PC-3 (cell line): ENCODE measurements around the gene SPON2. TPM values are rescaled to one million over a fixed set of nuclear protein-coding genes. Genes with fewer than 3 reads are reported as not detected.

ENCODE experiments used
- ATAC-seq: fragments of 200-7000 bp; cut with Tn5 transposase; 2 replicates; pipeline ENCODE4 v1.9.1; 2020; ENCODE audit warnings: mild to moderate bottlenecking, moderate library complexity
- BruUV-seq: library from RNA; stranded (reverse); fragments of 400-500 nt; replicated peaks from 2 replicates; lab custom pipeline; 2021; lab: Mats Ljungman, UMichigan
- CTCF ChIA-PET: fragments of 300-600 bp; sonication (Branson Sonifier 250); formaldehyde crosslinking; loops from one replicate; lab custom pipeline; 2022; ENCODE audit warnings: antibody characterized with exemption; lab: Charles Lee
- POLR2A ChIA-PET: fragments of 300-600 bp; sonication (Branson Sonifier 250); formaldehyde crosslinking; loops from one replicate; lab custom pipeline; 2022; ENCODE audit warnings: antibody characterized with exemption; ENCODE audit not compliant: unreplicated experiment; lab: Charles Lee
- DNase-seq: peaks from one replicate; pipeline ENCODE4 v3.0.0-alpha.2; 2015
- H2AFZ ChIP-seq: fragments of 300-600 bp; sonication (generic); 2 replicates; pipeline ENCODE4 v1.6.0; 2016; ENCODE audit warnings: antibody characterized with exemption, low read length
- H3F3A ChIP-seq: fragments of 300-600 bp; sonication (generic); one replicate; pipeline ENCODE4 v1.6.0; 2017; ENCODE audit warnings: antibody characterized with exemption, low read length, control low read depth, mild to moderate bottlenecking; ENCODE audit not compliant: unreplicated experiment
- H3K27ac ChIP-seq: fragments of 300-600 bp; sonication (generic); 2 replicates; pipeline ENCODE4 v1.5.1; 2016; ENCODE audit warnings: mild to moderate bottlenecking, low read length
- H3K27me3 ChIP-seq: fragments of 300-600 bp; sonication (generic); 2 replicates; pipeline ENCODE4 v1.6.1; 2016; ENCODE audit warnings: low read length, mixed read lengths
- H3K36me3 ChIP-seq: fragments of 300-600 bp; sonication (generic); 2 replicates; pipeline ENCODE4 v1.6.1; 2016; ENCODE audit warnings: low read depth, mixed run types, low read length, mixed read lengths
- H3K4me1 ChIP-seq: fragments of 300-600 bp; sonication (generic); 2 replicates; pipeline ENCODE4 v1.5.1; 2016; ENCODE audit warnings: low read length; ENCODE audit not compliant: insufficient read depth
- H3K4me2 ChIP-seq: fragments of 300-600 bp; sonication (generic); 2 replicates; pipeline ENCODE4 v1.6.0; 2016; ENCODE audit warnings: low read length
- H3K4me3 ChIP-seq: fragments of 300-600 bp; sonication (generic); 2 replicates; pipeline ENCODE4 v1.5.1; 2016; ENCODE audit warnings: mild to moderate bottlenecking, low read length, mixed read lengths
- H3K79me2 ChIP-seq: fragments of 300-600 bp; sonication (generic); 2 replicates; pipeline ENCODE4 v1.6.1; 2017; ENCODE audit warnings: low read length, mixed read lengths
- H3K9ac ChIP-seq: fragments of 300-600 bp; sonication (generic); 2 replicates; pipeline ENCODE4 v1.6.0; 2016; ENCODE audit warnings: mild to moderate bottlenecking, low read length
- H3K9me2 ChIP-seq: fragments of 300-600 bp; sonication (generic); replicated peaks from 2 replicates; pipeline ENCODE4 v1.6.1; 2016; ENCODE audit warnings: mixed run types, low read length, mixed read lengths
- H3K9me3 ChIP-seq: fragments of 300-600 bp; sonication (generic); 2 replicates; pipeline ENCODE4 v1.6.1; 2016; ENCODE audit warnings: low read length, mixed read lengths
- H4K20me1 ChIP-seq: fragments of 300-600 bp; sonication (generic); 2 replicates; pipeline ENCODE4 v1.6.1; 2016; ENCODE audit warnings: low read length, mixed read lengths
- EZH2 ChIP-seq: fragments of 300-600 bp; sonication (generic); IDR thresholded peaks from one replicate; pipeline ENCODE4 v1.6.1; 2017; ENCODE audit warnings: antibody characterized with exemption, mild to moderate bottlenecking, low read length; ENCODE audit not compliant: unreplicated experiment
- EZH2phosphoT487 ChIP-seq: fragments of 300-600 bp; sonication (generic); IDR thresholded peaks from 2 replicates; pipeline ENCODE4 v1.6.1; 2018; ENCODE audit warnings: mild to moderate bottlenecking, antibody characterized with exemption, low read length, borderline replicate concordance
- intact Hi-C: fragments of 100-400 bp; cut with micrococcal nuclease; formaldehyde crosslinking; loops from 2 replicates; pipeline ENCODE4 v1.9.0; 2023
- total RNA-seq: library from RNA; depleted of rRNA; stranded (reverse); fragments of >200 nt; gene quantifications from 2 replicates; pipeline ENCODE4 v1.2.3, GENCODE V29; 2014
- TF ChIP-seq, protein P1 (sequence below): fragments of 300-600 bp; sonication (generic); conservative IDR thresholded peaks from 2 replicates; pipeline ENCODE4 v1.5.1; 2017; ENCODE audit warnings: antibody characterized with exemption, low read depth, mild to moderate bottlenecking, low read length

The SPON2 gene
- total RNA-seq, 1 experiment from 2014 or later = 0.80 TPM

DNA sequence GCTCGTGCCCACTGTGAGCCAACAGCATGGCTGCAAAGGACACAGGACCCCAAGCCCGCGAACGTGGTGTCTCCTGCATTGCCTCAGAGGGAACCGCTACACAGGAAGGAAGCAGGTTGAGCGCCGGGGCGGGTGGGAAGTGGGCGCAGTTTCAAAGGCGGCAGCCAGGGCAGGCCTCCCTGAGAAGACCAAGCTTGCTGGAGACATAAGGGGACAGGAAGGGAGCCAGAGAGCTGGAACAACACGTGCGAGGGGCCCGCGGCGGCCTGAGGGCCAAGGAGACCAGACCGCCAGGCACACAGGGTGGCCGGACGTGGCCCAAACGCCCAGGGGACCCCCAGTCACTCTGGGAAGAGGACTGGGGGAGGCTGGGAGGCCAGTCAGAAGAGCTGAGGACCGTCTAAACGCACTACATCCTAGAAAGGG, 44.5 kb upstream of the SPON2 start:
- POLR2A ChIA-PET = no interaction called here
- H3K9me2 ChIP-seq = no peaks in the 10 kb centered on the region

DNA sequence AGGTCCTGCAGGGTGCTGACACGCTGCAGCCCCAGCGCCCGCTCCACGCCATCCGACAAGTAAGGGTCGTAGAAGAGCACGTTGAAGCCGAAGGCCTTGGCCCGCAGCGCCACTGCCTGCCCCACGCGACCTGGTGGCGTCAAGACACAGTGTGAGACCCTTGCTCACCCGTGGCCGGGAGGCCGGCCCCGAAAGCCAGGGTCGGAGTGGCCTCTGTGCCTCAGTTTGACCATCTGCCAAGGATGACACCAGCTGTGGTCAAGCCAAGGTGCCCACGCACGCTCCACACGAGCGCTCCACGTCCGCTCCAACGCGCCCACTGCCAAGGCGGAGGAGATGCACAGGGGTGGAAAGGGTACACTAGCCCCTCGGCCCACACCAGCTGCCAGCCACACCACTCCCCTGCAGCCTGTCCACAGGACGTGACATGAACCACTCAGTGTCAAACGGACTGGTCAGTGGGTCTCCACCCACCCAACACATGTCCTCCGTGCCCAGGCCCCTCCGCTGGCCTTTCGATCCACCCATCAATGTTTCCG, 43.8 kb upstream of the SPON2 start:
- H3K4me3 ChIP-seq = no peak overlapping the region
- no peaks in the 10 kb centered on the region; the same call in 1 of the 2 replicates for H3K36me3 ChIP-seq
- H3K27me3 ChIP-seq = no peaks in the 10 kb centered on the region
- H3K27ac ChIP-seq = no peak overlapping the region
- no peak overlapping the region for H3K9ac ChIP-seq
- TF ChIP-seq, protein P1, sequence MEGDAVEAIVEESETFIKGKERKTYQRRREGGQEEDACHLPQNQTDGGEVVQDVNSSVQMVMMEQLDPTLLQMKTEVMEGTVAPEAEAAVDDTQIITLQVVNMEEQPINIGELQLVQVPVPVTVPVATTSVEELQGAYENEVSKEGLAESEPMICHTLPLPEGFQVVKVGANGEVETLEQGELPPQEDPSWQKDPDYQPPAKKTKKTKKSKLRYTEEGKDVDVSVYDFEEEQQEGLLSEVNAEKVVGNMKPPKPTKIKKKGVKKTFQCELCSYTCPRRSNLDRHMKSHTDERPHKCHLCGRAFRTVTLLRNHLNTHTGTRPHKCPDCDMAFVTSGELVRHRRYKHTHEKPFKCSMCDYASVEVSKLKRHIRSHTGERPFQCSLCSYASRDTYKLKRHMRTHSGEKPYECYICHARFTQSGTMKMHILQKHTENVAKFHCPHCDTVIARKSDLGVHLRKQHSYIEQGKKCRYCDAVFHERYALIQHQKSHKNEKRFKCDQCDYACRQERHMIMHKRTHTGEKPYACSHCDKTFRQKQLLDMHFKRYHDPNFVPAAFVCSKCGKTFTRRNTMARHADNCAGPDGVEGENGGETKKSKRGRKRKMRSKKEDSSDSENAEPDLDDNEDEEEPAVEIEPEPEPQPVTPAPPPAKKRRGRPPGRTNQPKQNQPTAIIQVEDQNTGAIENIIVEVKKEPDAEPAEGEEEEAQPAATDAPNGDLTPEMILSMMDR = no peak
- TF ChIP-seq EZH2 (no peak), EZH2phosphoT487 (no peak)
- no peak overlapping the region for H2AFZ ChIP-seq
- H3K79me2 ChIP-seq = no peaks in the 10 kb centered on the region
- no TSS peak for BruUV-seq
- H3K4me1 ChIP-seq = no peaks in the 10 kb centered on the region
- no peaks in the 10 kb centered on the region for H3F3A ChIP-seq
- H3K4me2 ChIP-seq = no peak overlapping the region
- no peak for DNase-seq
- no peaks in the 10 kb centered on the region for H3K9me3 ChIP-seq
- CTCF ChIA-PET = no interaction called here
- no peaks in the 10 kb centered on the region for H3K9me2 ChIP-seq
- no peak for ATAC-seq
- POLR2A ChIA-PET = no interaction called here
- H4K20me1 ChIP-seq = no peaks in the 10 kb centered on the region
- intact Hi-C loops = no loop called here

More for the DNA sequence above, 44.5 kb upstream of the SPON2 start:
- Histone ChIP-seq H3K27ac (no peak overlapping the region), H3K79me2 (no peaks in the 10 kb centered on the region), H3K4me3 (no peak overlapping the region), H3K27me3 (no peaks in the 10 kb centered on the region), H3F3A (no peaks in the 10 kb centered on the region), H3K4me2 (no peak overlapping the region), H4K20me1 (no peaks in the 10 kb centered on the region), H3K36me3 (no peaks in the 10 kb centered on the region; the same call in 1 of the 2 replicates), H2AFZ (no peak overlapping the region), H3K4me1 (no peaks in the 10 kb centered on the region), H3K9me3 (no peaks in the 10 kb centered on the region), H3K9ac (no peak overlapping the region)
- CTCF ChIA-PET = no interaction called here
- intact Hi-C loops = no loop called here
- DNase-seq = no peak
- ATAC-seq = no peak
- no peak for TF ChIP-seq EZH2phosphoT487
- TF ChIP-seq, protein P1 = no peak
- no peak for TF ChIP-seq EZH2
- BruUV-seq = no TSS peak
